ENCODE data around the gene RPL19.
"Not testable (repeated sequence)": the region's sequence is repeated elsewhere in the genome, so short reads cannot be mapped to it uniquely, and the experiment has no call there.

RPL19 gene

GRCh38 chr17:39225959-39226683 lies 26.0 kb downstream of the RPL19 start:
- peak; percentile 58 for DNase-seq

GRCh38 chr17:39227364-39227919 lies 27.4 kb downstream of the RPL19 start:
- no peak for DNase-seq

GRCh38 chr17:39229274-39229913 lies 29.3 kb downstream of the RPL19 start:
- no peak for DNase-seq

- no peak for DNase-seq
These were observed 30.3 kb downstream of the RPL19 start for GRCh38 chr17:39230361-39230760.

- no peak for DNase-seq
These were observed 31.0 kb downstream of the RPL19 start for GRCh38 chr17:39231091-39231561.

- peak; percentile 57 for DNase-seq
These were observed 31.8 kb downstream of the RPL19 start for GRCh38 chr17:39231591-39232551.

- peak; percentile 89 for DNase-seq
These were observed 35.7 kb downstream of the RPL19 start for GRCh38 chr17:39235555-39236449.

GRCh38 chr17:39236450-39236927 lies 36.4 kb downstream of the RPL19 start:
- DNase-seq, result no peak

- DNase-seq, result no peak
These were observed 36.9 kb downstream of the RPL19 start for GRCh38 chr17:39236981-39237441.

- no peak for DNase-seq
These were observed 37.5 kb downstream of the RPL19 start for GRCh38 chr17:39237586-39237985.

GRCh38 chr17:39238311-39238972 lies 38.4 kb downstream of the RPL19 start:
- peak; percentile 80 for DNase-seq

GRCh38 chr17:39239640-39240314 lies 39.7 kb downstream of the RPL19 start:
- DNase-seq, result peak; percentile 67

GRCh38 chr17:39240631-39241030 lies 40.5 kb downstream of the RPL19 start:
- no peak for DNase-seq

GRCh38 chr17:39243155-39243554 lies 43.1 kb downstream of the RPL19 start:
- DNase-seq, result no peak

- no peak for DNase-seq
These were observed 44.0 kb downstream of the RPL19 start for GRCh38 chr17:39244016-39244599.

- DNase-seq, result peak; percentile 92
These were observed 44.8 kb downstream of the RPL19 start for GRCh38 chr17:39244600-39245570.

GRCh38 chr17:39246274-39246673 lies 46.2 kb downstream of the RPL19 start:
- DNase-seq, result no peak

- not testable (repeated sequence) for DNase-seq
These were observed 50.0 kb downstream of the RPL19 start for GRCh38 chr17:39250076-39250475.

- DNase-seq, result no peak
These were observed 51.9 kb downstream of the RPL19 start for GRCh38 chr17:39251997-39252396.
